Myocyte (in vitro differentiated cells): ENCODE results near the gene CEMIP. TPM values are rescaled to one million over a fixed set of nuclear protein-coding genes. Genes with fewer than 3 reads are reported as not detected.

Experiments used
- DNase-seq: peaks from one replicate; pipeline ENCODE4 v3.0.0-alpha.2; 2012; ENCODE audit warnings: low read depth
- total RNA-seq: library from RNA; depleted of rRNA; stranded (reverse); fragments of >200 nt; gene quantifications from 2 replicates; pipeline ENCODE4 v1.2.3, GENCODE V29; 2014

Gene CEMIP
- total RNA-seq, 1 donor from 2014 or later: 13.9 TPM

- no peak for DNase-seq
Measured at GRCh38 chr15:80817901-80818300, 38.7 kb downstream of the CEMIP start.

- DNase-seq: peak; percentile 44
Measured at GRCh38 chr15:80819001-80819400, 39.8 kb downstream of the CEMIP start.

- DNase-seq: peak; percentile 53
Measured at GRCh38 chr15:80820092-80820491, 40.9 kb downstream of the CEMIP start.

GRCh38 chr15:80822256-80822655, 43.1 kb downstream of the CEMIP start:
- no peak for DNase-seq

GRCh38 chr15:80822676-80823075, 43.5 kb downstream of the CEMIP start:
- peak; percentile 67 for DNase-seq

- peak; percentile 81 for DNase-seq
Measured at GRCh38 chr15:80823120-80823519, 44.0 kb downstream of the CEMIP start.

- DNase-seq: no peak
Measured at GRCh38 chr15:80823995-80824394, 44.8 kb downstream of the CEMIP start.

GRCh38 chr15:80825361-80826030, 46.3 kb downstream of the CEMIP start:
- DNase-seq: peak; percentile 72

- DNase-seq: peak; percentile 88
Measured at GRCh38 chr15:80828796-80829195, 49.6 kb downstream of the CEMIP start.

- no peak for DNase-seq
Measured at GRCh38 chr15:80830677-80831076, 51.5 kb downstream of the CEMIP start.

GRCh38 chr15:80831192-80831591, 52.0 kb downstream of the CEMIP start:
- DNase-seq: no peak

GRCh38 chr15:80831606-80832224, 52.5 kb downstream of the CEMIP start:
- DNase-seq: peak; percentile 92

- DNase-seq: peak; percentile 80
Measured at GRCh38 chr15:80832686-80833085, 53.5 kb downstream of the CEMIP start.

- DNase-seq: no peak
Measured at GRCh38 chr15:80834402-80834801, 55.2 kb downstream of the CEMIP start.

- DNase-seq: no peak
Measured at GRCh38 chr15:80834906-80835305, 55.7 kb downstream of the CEMIP start.

GRCh38 chr15:80835336-80835735, 56.2 kb downstream of the CEMIP start:
- no peak for DNase-seq

- no peak for DNase-seq
Measured at GRCh38 chr15:80836223-80836622, 57.1 kb downstream of the CEMIP start.

GRCh38 chr15:80837006-80837405, 57.8 kb downstream of the CEMIP start:
- DNase-seq: peak; percentile 59

GRCh38 chr15:80838012-80838411, 58.8 kb downstream of the CEMIP start:
- no peak for DNase-seq

GRCh38 chr15:80838666-80839065, 59.5 kb downstream of the CEMIP start:
- DNase-seq: no peak

- no peak for DNase-seq
Measured at GRCh38 chr15:80839764-80840130, 60.6 kb downstream of the CEMIP start.

GRCh38 chr15:80840182-80841130, 61.3 kb downstream of the CEMIP start:
- no peak for DNase-seq
